Liver (tissue), 3 donors: ENCODE results near the gene NRG3.

ENCODE experiments used
- CTCF ChIP-seq: fragments of 150-350 bp; IDR thresholded peaks from 2 replicates; pipeline ENCODE4 v1.5.1; 2017; ENCODE audit warnings: improper control_type of control experiment, low read depth, low read length; ENCODE audit not compliant: missing input control
- FOXA1 ChIP-seq: IDR thresholded peaks from 2 replicates; pipeline ENCODE4 v1.6.1; 2016; ENCODE audit warnings: antibody characterized with exemption
- RAD21 ChIP-seq, 2 donors: IDR thresholded peaks; 2 replicates each; pipeline ENCODE4 v1.6.1; 2016; ENCODE audit warnings: antibody characterized with exemption in 2 of 2, mild to moderate bottlenecking in 2 of 2
- donor health status: healthy.
- donor health status: healthy.

- no peak for TF ChIP-seq CTCF
- no peak for TF ChIP-seq RAD21 (IDR thresholded peaks at IDR 0.05)
- TF ChIP-seq FOXA1, result no peak
These were observed 786.0 kb downstream of the NRG3 start for GRCh38 chr10:82660986-82661385.
